Psoas muscle (tissue), 8 donors: ENCODE results near the gene WT1. TPM values are rescaled to one million over a fixed set of nuclear protein-coding genes. Genes with fewer than 3 reads are reported as not detected.

Source experiments
- ATAC-seq, 4 donors: fragments of 200-7000 bp; cut with Tn5 transposase; one replicate each; pipeline ENCODE4 v1.9.1; 2020; ENCODE audit warnings: moderate library complexity in 3 of 4, mild to moderate bottlenecking in 2 of 4
- DNase-seq, 2 donors: peaks; one replicate each; pipeline ENCODE4 v3.0.0-alpha.2; 2020
- H3K27ac ChIP-seq: fragments of 200-600 bp; one replicate; pipeline ENCODE4 v1.8.0; 2022
- H3K27me3 ChIP-seq, 3 donors: fragments of 200-600 bp in 1 of 3; one replicate each; pipeline versions ENCODE4 v1.6.1 to v1.8.0; 2013 to 2022; ENCODE audit warnings: low read length in 2 of 3, mild to moderate bottlenecking in 2 of 3, moderate library complexity in 1 of 3; ENCODE audit not compliant: insufficient read depth in 3 of 3
- H3K36me3 ChIP-seq, 2 donors: fragments of 200-600 bp in 1 of 2; one replicate each; pipeline versions ENCODE4 v1.6.1 to v1.8.0; 2013 to 2022; ENCODE audit warnings: low read depth in 1 of 2, mild to moderate bottlenecking in 1 of 2, moderate library complexity in 1 of 2; ENCODE audit not compliant: insufficient read depth in 1 of 2
- H3K4me1 ChIP-seq: fragments of 200-600 bp; one replicate; pipeline ENCODE4 v1.8.0; 2022
- H3K4me3 ChIP-seq: fragments of 200-600 bp; one replicate; pipeline ENCODE4 v1.8.0; 2022; ENCODE audit warnings: mild to moderate bottlenecking
- H3K9me3 ChIP-seq: fragments of 200-600 bp; one replicate; pipeline ENCODE4 v1.8.0; 2022
- WGBS, 3 donors: extraction: QIAGEN DNeasy Blood & Tissue Kit; methylation state at CpG; one replicate each; pipeline versions ENCODE4 v1.1.6 to v1.1.7; 2013; 5-methylcytosine and 5-hydroxymethylcytosine counted together
- intact Hi-C, 2 donors: fragments of 100-400 bp; cut with DNase I; formaldehyde crosslinking; loops; one replicate each; pipeline versions ENCODE4 v1.11.0 to v1.14.2; 2022
- polyA plus RNA-seq, 3 donors: library from polyadenylated mRNA; stranded (reverse); fragments of 200-250 nt; gene quantifications; one replicate each; pipeline ENCODE4 v1.2.3, GENCODE V29; 2013
- total RNA-seq, 4 donors: library from RNA; stranded (reverse); fragmentation: NEBNext Ultra II Directional in 2 of 4; extraction: Animal tissue kit (Norgen Biotek cat#: 25700) in 2 of 4; gene quantifications; one replicate each; pipeline versions ENCODE4 v1.2.1 to v1.2.4, GENCODE V29; 2021 to 2023
- TF ChIP-seq, protein P1 (sequence below): fragments of 200-600 bp; IDR thresholded peaks from one replicate; pipeline ENCODE4 v1.8.0; 2022; ENCODE audit warnings: antibody characterized with exemption
- donor health status: healthy with polysubstance abuse.
- donor health status: DM: no; HTN: no; CAD: no; lungs with moderate emphysema.
- donor health status: Bipolar disorder and iron deficiency.
- donor health status: healthy.
- donor health status: DM: yes; HTN: yes; CAD: no.
- donor health status: DM: no; HTN: no; CAD: no.
- donor health status: DM: no; HTN: no; CAD: no.
- donor health status: DM: yes; HTN: yes; CAD: no.

Gene WT1
- total and polyA plus RNA-seq, 7 donors: 0.03 to 1.5 (median 0.21) TPM; not detected in 2

DNA sequence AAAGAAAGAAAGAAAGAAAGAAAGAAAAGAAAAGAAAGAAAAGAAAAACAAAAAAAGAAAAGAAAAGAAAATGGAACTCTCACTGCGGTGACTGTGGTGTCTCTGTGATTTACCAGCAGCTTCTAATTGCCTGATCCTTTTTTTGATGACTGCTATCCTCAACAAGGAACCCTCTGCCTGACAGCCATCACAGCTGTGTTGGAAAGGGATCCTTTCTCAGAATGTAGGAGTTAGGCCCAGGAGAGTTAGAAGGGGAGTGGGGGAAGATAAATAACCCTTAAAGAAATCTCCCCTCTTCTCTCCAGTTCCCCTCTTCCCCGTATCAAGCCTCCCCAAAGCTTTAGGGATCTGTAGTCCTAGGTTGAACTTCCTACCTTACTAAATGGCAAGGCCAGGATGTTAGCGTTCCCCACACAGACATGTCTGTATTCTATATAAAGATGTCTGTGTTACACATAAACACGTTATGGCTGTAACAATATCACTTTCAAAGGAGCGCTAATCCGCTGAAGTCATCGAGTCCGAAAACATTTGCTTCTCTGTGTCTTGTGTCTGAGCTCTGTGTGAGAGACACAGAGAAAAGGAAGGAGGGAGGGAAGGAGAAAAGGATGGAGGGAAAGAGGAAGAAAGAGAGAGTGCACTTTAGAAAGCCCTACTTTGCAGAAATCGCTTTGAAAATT lies 26.8 kb upstream of the WT1 start:
- WGBS, 3 donors: 27 to 31% (median 27%) methylated on average over 9 of the region's 9 CpGs
- no peaks in the 10 kb centered on the region for H3K36me3 ChIP-seq
- DNase-seq (no peak), ATAC-seq (no peak)
- intact Hi-C loops: no loop called here
- no peaks in the 10 kb centered on the region for H3K9me3 ChIP-seq
- H3K4me1 ChIP-seq: no peaks in the 10 kb centered on the region
- H3K4me3 ChIP-seq: no peak overlapping the region
- H3K27ac ChIP-seq: no peak overlapping the region
- TF ChIP-seq, protein P1, sequence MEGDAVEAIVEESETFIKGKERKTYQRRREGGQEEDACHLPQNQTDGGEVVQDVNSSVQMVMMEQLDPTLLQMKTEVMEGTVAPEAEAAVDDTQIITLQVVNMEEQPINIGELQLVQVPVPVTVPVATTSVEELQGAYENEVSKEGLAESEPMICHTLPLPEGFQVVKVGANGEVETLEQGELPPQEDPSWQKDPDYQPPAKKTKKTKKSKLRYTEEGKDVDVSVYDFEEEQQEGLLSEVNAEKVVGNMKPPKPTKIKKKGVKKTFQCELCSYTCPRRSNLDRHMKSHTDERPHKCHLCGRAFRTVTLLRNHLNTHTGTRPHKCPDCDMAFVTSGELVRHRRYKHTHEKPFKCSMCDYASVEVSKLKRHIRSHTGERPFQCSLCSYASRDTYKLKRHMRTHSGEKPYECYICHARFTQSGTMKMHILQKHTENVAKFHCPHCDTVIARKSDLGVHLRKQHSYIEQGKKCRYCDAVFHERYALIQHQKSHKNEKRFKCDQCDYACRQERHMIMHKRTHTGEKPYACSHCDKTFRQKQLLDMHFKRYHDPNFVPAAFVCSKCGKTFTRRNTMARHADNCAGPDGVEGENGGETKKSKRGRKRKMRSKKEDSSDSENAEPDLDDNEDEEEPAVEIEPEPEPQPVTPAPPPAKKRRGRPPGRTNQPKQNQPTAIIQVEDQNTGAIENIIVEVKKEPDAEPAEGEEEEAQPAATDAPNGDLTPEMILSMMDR: no peak
- H3K27me3 ChIP-seq: no peaks in the 10 kb centered on the region

DNA sequence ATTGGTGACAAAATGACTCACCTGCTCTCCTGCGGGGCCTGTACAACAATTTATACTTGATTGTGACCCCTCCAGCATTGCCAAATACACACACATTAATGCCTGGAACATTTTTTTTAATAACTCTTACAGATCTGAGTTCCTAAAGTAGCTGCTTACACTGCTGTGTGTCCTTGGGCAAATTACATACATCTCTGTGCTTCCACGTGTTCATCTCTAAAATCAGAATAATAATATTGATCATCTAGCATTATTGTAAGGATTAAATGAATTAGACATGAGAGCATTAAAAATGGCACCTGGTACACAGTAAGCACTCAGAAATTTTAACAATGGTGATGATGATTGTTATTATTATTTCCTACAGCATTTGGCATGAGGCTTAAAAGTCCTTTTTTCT lies 21.5 kb upstream of the WT1 start:
- Histone ChIP-seq H3K27ac (no peak overlapping the region), H3K9me3 (no peaks in the 10 kb centered on the region), H3K4me3 (no peak overlapping the region), H3K27me3 (peaks cover 0 to 2% (median 0%) of the 10 kb centered on the region in 3 donors), H3K4me1 (no peaks in the 10 kb centered on the region), H3K36me3 (no peaks in the 10 kb centered on the region)
- 75 to 88% (median 83%) methylated on average over 2 of the region's 2 CpGs for WGBS, 3 donors
- DNase-seq (no peak), ATAC-seq (no peak)
- intact Hi-C loops: no loop called here
- TF ChIP-seq, protein P1: no peak

DNA sequence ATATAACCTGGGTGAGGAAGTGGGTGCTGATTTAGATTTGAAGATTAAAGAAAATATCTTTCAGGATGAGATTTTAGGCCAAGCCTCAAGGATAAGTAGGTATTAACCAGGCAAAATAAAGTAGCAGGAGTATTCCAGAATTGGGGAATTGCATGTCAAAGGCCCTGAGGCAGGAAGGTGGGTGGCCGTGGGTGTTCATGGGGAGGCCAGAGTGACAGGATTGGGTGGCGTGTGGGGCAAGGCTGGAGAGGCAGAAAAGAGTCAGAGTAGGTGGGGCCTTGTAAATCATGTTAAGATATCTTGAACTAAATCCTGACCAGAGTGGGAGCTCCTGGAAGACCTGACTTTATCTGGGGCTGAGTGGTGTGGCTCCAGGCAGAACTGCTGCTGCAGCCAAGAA lies 19.7 kb upstream of the WT1 start:
- Histone ChIP-seq H3K36me3 (no peaks in the 10 kb centered on the region), H3K27me3 (peaks cover 0 to 2% (median 0%) of the 10 kb centered on the region in 3 donors), H3K4me3 (no peak overlapping the region), H3K4me1 (no peaks in the 10 kb centered on the region), H3K27ac (no peak overlapping the region), H3K9me3 (no peaks in the 10 kb centered on the region)
- intact Hi-C loops: no loop called here
- DNase-seq: no peak
- no peak for ATAC-seq
- TF ChIP-seq, protein P1: no peak
- WGBS, 3 donors: 78 to 84% (median 78%) methylated on average over 2 of the region's 2 CpGs

DNA sequence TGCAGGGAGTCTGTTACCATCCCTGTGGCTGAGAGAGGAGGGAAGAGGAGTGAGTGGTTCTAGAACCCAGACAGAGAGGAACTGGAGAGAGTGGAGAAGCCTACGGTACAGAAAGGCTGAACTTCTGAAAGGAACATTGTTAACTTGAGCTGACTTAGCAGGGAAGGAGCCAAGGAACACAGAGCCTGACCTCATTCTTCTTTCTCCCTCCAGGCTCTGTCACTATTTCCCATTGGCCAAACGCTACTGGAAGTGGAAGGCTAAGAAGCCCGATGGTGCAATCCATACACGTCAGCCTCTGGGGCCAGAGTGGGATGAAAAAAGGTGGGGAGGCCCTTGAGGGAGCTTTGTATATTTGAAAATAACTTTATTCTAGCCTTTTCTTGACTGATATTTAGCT lies 16.5 kb upstream of the WT1 start:
- Histone ChIP-seq H3K4me3 (no peak overlapping the region), H3K9me3 (no peaks in the 10 kb centered on the region), H3K27ac (no peak overlapping the region), H3K27me3 (peaks cover 0 to 2% (median 0%) of the 10 kb centered on the region in 3 donors), H3K36me3 (no peaks in the 10 kb centered on the region), H3K4me1 (no peaks in the 10 kb centered on the region)
- TF ChIP-seq, protein P1: no peak
- ATAC-seq: peak in 2 of 4 donors; percentile 32 to 51
- WGBS, 3 donors: 61 to 70% (median 63%) methylated on average over 4 of the region's 4 CpGs
- intact Hi-C loops: no loop called here
- DNase-seq: peak in 1 of 2 donors; percentile 43

DNA sequence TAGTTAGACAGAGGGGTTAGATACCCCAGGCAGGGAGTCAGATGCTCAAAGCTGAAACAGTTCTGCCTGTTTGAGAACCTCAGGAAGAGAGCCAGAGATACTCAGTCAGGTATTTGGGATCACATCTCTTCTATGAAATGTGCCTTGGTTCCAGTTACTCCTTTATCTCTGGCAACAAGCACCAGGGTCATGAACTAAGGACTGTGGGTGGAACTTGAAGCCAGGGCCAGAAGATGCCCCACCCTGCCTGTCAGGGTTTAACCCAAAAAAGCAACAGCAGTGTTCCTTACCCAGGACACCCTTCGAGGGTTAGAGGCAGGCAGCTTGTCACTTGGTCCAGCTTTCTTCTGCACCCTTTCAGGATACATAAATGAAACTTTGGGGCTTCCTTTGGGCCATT lies 15.0 kb upstream of the WT1 start:
- ATAC-seq: no peak
- no peaks in the 10 kb centered on the region for H3K4me1 ChIP-seq

More for the DNA sequence above, 15.0 kb upstream of the WT1 start:
- TF ChIP-seq, protein P1: no peak
- intact Hi-C loops: no loop called here
- 62 to 86% (median 70%) methylated on average over 1 of the region's 1 CpG for WGBS, 3 donors
- Histone ChIP-seq H3K36me3 (no peaks in the 10 kb centered on the region), H3K27me3 (peaks cover 0 to 2% (median 0%) of the 10 kb centered on the region in 3 donors), H3K4me3 (no peak overlapping the region), H3K27ac (no peak overlapping the region), H3K9me3 (no peaks in the 10 kb centered on the region)
- no peak for DNase-seq
